Thyroid gland (tissue), 4 donors: ENCODE data around the gene DMRT1. TPM values are rescaled to one million over a fixed set of nuclear protein-coding genes. Genes with fewer than 3 reads are reported as not detected.

Experiments
- DNase-seq, 2 donors: peaks; one replicate each; pipeline ENCODE4 v3.0.0-alpha.2; 2019
- H3K27ac ChIP-seq, 3 donors: fragments of 200-600 bp; sonication (generic); 1 replicate in 2 of 3; 2 replicates in 1 of 3; pipeline ENCODE4 v1.5.1; 2016 to 2019; ENCODE audit warnings: mild to moderate bottlenecking in 1 of 3, moderate library complexity in 1 of 3
- H3K27me3 ChIP-seq: fragments of 200-600 bp; sonication (generic); one replicate; pipeline ENCODE4 v1.5.1; 2019
- H3K36me3 ChIP-seq, 2 donors: fragments of 200-600 bp; sonication (generic); one replicate each; pipeline ENCODE4 v1.5.1; 2016 to 2019
- H3K4me1 ChIP-seq, 2 donors: fragments of 200-600 bp; sonication (generic); one replicate each; pipeline ENCODE4 v1.5.1; 2017 to 2019
- H3K4me3 ChIP-seq, 3 donors: fragments of 200-600 bp; sonication (generic); replicated peaks in 1 of 3; 1 replicate in 2 of 3; 2 replicates in 1 of 3; pipeline ENCODE4 v1.5.1; 2016; ENCODE audit warnings: mild to moderate bottlenecking in 1 of 3
- H3K9me3 ChIP-seq: fragments of 200-600 bp; sonication (generic); one replicate; pipeline ENCODE4 v1.5.1; 2017
- CTCF ChIP-seq, 6 experiments: fragments of 200-600 bp in 3 of 6; fragments of 450-650 bp in 3 of 6; sonication (generic) in 3 of 6; IDR thresholded peaks; one replicate each; pipeline ENCODE4 v1.5.1; 2016 to 2019; ENCODE audit warnings: antibody characterized with exemption in 6 of 6, mild to moderate bottlenecking in 2 of 6, inconsistent platforms in 1 of 6, moderate library complexity in 1 of 6
- POLR2A ChIP-seq, 2 donors: fragments of 450-650 bp; IDR thresholded peaks; one replicate each; pipeline ENCODE4 v1.6.1; 2017; ENCODE audit warnings: antibody characterized with exemption in 2 of 2, mild to moderate bottlenecking in 2 of 2, moderate library complexity in 1 of 2
- WGBS, 2 donors: methylation state at CpG; one replicate each; pipeline ENCODE4 v1.1.5; 2017; 5-methylcytosine and 5-hydroxymethylcytosine counted together
- intact Hi-C: fragments of 100-400 bp; cut with DNase I; formaldehyde crosslinking; loops from one replicate; pipeline ENCODE4 v1.15.1; 2023
- total RNA-seq, 4 donors: library from RNA; depleted of rRNA; stranded (reverse); fragments of >200 nt; gene quantifications; one replicate each; pipeline ENCODE4 v1.2.3, GENCODE V29; 2016

Gene DMRT1
- total RNA-seq, 4 donors from 2014 or later: 0.33 to 2.0 (median 0.94) TPM; not detected in 1

GRCh38 chr9:971901-972500, 130.5 kb downstream of the DMRT1 start:
- Histone ChIP-seq H3K27me3 (no peaks in the 10 kb centered on the region), H3K4me3 (peak overlapping the region in 1 of 3 donors; percentile 29), H3K9me3 (no peaks in the 10 kb centered on the region), H3K4me1 (peaks cover 16 to 47% of the 10 kb centered on the region in 2 donors), H3K36me3 (no peaks in the 10 kb centered on the region), H3K27ac (no peak overlapping the region)
- TF ChIP-seq POLR2A (IDR thresholded peaks at IDR 0.05) (peak in 1 of 2 donors; percentile 53), CTCF (IDR thresholded peaks at IDR 0.05) (no peak)
- intact Hi-C loops: no loop called here
- 17 to 29% methylated on average over 24 to 31 of the region's 42 CpGs for WGBS, 2 donors
- peak; percentile 42 to 58 for DNase-seq

- 22 to 37% methylated on average over 35 to 45 of the region's 68 CpGs for WGBS, 2 donors
- H3K36me3 ChIP-seq: no peaks in the 10 kb centered on the region
- H3K9me3 ChIP-seq: no peaks in the 10 kb centered on the region
- DNase-seq: no peak
- no peaks in the 10 kb centered on the region for H3K27me3 ChIP-seq
- H3K4me3 ChIP-seq: no peak overlapping the region
- no peak overlapping the region for H3K27ac ChIP-seq
- intact Hi-C loops: no loop called here
- peaks cover 16 to 44% of the 10 kb centered on the region in 2 donors for H3K4me1 ChIP-seq
- TF ChIP-seq POLR2A (IDR thresholded peaks at IDR 0.05) (no peak), CTCF (IDR thresholded peaks at IDR 0.05) (no peak)
Measured at GRCh38 chr9:972501-973294, 131.2 kb downstream of the DMRT1 start.

GRCh38 chr9:973295-973834, 131.9 kb downstream of the DMRT1 start:
- Histone ChIP-seq H3K27ac (no peak overlapping the region), H3K27me3 (no peaks in the 10 kb centered on the region), H3K4me3 (no peak overlapping the region), H3K36me3 (no peaks in the 10 kb centered on the region), H3K4me1 (peaks cover 17 to 44% of the 10 kb centered on the region in 2 donors), H3K9me3 (no peaks in the 10 kb centered on the region)
- no peak for DNase-seq
- 46 to 64% methylated on average over 17 of the region's 17 CpGs for WGBS, 2 donors
- intact Hi-C loops: no loop called here
- no peak for TF ChIP-seq POLR2A (IDR thresholded peaks at IDR 0.05)
- no peak for TF ChIP-seq CTCF (IDR thresholded peaks at IDR 0.05)

GRCh38 chr9:974031-974995, 132.8 kb downstream of the DMRT1 start:
- intact Hi-C loops: no loop called here
- H3K27ac ChIP-seq: peak overlapping the region in 1 of 3 donors; percentile 6
- no peaks in the 10 kb centered on the region for H3K36me3 ChIP-seq
- DNase-seq: no peak
- no peaks in the 10 kb centered on the region for H3K27me3 ChIP-seq
- H3K9me3 ChIP-seq: no peaks in the 10 kb centered on the region
- no peak overlapping the region for H3K4me3 ChIP-seq
- WGBS, 2 donors: 34 to 37% methylated on average over 29 of the region's 29 CpGs
- H3K4me1 ChIP-seq: peaks cover 26 to 41% of the 10 kb centered on the region in 2 donors
- TF ChIP-seq CTCF (IDR thresholded peaks at IDR 0.05) (no peak), POLR2A (IDR thresholded peaks at IDR 0.05) (no peak)
